SK-N-SH treated with all-trans-retinoic acid at 6 μM for 48 hours (cell line): ENCODE measurements around the gene NUMBL.

Source experiments
- ARNTL ChIP-seq: fragments of 450-650 bp; formaldehyde crosslinking; IDR thresholded peaks from 2 replicates; pipeline ENCODE4 v1.5.0; 2020; ENCODE audit warnings: low read depth, mild to moderate bottlenecking, moderate library complexity, borderline replicate concordance
- CREB5 ChIP-seq: fragments of 250-450 bp; sonication (Bioruptor Pico); IDR thresholded peaks from 2 replicates; pipeline ENCODE4 v1.5.1; 2020; ENCODE audit warnings: low read depth, mild to moderate bottlenecking, moderate library complexity

GRCh38 chr19:40690050-40690692 lies at the start of gene NUMBL:
- TF ChIP-seq CREB5 (CRISPR knock-in tag) (no peak), ARNTL (CRISPR knock-in tag) (no peak)
